OCI-LY3 (cell line): ENCODE measurements around the gene CHD2.

Source experiments
- CTCF ChIP-seq: fragments of 200-600, 300-600 bp; sonication (generic); IDR thresholded peaks from 2 replicates; pipeline ENCODE4 v1.5.1; 2014; ENCODE audit warnings: antibody characterized with exemption, low read length, low read depth
- EZH2phosphoT487 ChIP-seq: fragments of 200-600 bp; shearing (Covaris generic); IDR thresholded peaks from 2 replicates; pipeline ENCODE4 v1.6.1; 2018; ENCODE audit warnings: antibody characterized with exemption, mixed run types, low read depth

DNA sequence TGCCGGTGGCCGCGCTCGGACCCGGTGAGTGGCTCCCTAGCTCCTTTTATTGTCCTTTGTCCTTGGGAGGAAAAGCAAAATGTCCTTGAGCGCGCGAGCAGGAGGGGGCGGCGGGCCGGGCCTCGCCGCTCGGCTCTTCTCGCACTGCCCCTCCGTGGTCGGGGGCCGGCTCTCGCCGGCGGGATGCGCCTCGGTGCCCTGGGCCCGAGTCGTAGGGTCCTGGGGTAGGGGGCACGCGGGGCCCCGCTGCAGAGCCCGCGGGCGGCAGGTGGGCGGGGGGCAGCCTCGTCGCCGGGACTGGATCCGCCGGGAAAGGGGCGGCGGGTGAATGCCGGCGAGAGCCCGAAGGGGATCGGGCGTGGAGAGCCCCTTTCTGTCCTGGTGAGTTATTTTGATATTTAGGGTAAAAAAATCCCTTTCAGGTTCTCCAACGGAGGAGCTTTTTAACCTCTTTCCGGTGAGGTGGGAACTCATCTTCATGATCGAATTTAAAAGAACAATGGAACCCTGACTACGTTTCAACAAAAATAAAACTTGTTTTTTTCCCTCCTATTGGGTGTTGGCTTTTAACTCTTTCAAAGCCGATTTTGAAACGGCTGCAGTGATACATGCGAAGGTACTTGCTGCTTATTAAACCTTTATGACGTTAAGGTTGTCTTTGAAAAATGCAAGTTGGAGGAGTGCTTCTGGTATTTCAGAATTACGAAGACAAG, 16.8 kb upstream of the CHD2 start:
- TF ChIP-seq EZH2phosphoT487 (no peak), CTCF (no peak; the same call in 1 of the 2 replicates)
